HG03039 (cell line): ENCODE data around the gene RIN3.

Experiments
- ATAC-seq: cut with Tn5 transposase; IDR thresholded peaks from one replicate; pipeline ENCODE4 v1.9.1; 2021; ENCODE audit warnings: mild to moderate bottlenecking, moderate library complexity; ENCODE audit not compliant: unreplicated experiment

RIN3 gene

DNA sequence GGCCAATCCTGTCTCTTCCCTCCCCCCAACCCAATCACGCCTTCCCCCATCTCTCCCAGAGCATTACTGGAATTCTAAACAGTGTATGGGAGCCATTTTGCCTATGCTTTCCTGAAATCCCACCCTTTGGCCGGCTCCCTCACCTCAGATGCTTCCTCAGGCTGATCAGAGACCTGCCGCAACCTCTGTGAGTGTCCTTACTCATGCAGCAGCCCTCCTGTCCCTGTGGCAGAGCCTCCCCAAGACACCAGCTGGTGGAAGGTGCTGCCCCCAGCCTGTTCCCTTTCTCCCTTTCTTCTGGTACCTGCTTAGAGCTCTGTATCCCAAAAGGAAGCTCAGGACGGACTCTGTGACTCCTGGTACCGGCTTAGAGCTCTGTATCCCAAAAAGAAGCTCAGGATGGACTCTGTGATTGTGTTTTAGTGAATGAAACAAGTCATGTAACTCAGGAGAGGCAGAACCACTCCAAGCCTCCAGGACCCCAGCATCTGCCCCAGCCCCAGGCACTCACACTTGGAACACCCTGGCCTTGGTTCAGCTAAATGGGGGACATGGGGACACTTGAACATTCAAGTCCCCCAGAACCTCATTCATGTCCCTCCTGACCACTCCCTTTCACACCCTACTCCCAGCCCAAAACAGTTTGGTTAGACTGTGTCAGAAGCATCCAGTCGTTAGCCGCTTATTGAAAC lies 29.3 kb upstream of the RIN3 start:
- ATAC-seq = no peak

DNA sequence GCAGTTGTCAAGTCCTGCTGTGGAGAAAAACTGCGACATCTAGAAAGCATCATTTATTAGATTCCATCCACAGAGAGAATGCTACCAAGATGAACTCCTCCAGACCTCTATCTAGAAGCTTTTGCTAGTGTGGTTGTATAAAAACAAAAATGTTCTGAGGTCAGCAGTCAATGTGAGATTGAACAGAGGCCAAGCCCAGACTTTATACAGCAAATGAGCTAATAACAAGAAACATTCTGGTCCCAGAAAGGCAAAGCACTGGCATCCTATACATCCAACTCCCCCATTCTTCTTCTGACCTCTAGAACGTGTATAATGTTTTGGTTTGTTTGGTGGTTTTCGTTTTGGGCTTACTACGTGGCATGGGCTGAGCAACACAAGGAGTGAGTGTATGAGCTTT lies 26.7 kb upstream of the RIN3 start:
- no peak for ATAC-seq

DNA sequence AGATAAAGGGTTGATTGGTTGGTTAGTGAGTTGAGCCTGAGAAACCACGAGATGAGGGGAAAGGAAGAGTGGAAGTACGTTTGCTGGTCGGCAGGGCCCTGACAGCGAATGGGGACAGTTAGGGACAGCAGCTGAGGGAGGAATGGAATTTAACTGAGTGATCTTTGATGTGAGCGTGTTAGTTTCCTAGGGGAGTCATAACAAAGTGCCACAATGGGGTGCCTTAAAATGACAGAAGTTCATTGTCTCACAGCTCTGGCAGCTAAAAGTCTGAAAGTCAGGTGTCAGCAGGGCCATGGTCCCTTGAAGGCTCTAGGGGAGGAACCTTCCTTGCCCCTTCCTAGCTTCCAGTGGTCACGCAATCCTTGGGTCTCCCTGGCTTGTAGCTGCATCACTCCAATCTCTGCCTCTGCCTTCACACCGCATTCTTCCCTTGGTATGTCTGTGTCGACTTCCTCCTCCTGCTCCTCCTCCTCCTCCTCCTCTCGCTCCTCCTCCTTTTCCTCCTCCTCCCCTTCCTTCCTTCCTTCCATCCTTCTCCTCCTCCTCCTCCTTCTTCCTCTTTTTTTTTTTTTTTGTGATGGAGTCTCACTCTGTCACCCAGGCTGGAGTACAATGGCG lies 26.0 kb upstream of the RIN3 start:
- ATAC-seq = no peak

DNA sequence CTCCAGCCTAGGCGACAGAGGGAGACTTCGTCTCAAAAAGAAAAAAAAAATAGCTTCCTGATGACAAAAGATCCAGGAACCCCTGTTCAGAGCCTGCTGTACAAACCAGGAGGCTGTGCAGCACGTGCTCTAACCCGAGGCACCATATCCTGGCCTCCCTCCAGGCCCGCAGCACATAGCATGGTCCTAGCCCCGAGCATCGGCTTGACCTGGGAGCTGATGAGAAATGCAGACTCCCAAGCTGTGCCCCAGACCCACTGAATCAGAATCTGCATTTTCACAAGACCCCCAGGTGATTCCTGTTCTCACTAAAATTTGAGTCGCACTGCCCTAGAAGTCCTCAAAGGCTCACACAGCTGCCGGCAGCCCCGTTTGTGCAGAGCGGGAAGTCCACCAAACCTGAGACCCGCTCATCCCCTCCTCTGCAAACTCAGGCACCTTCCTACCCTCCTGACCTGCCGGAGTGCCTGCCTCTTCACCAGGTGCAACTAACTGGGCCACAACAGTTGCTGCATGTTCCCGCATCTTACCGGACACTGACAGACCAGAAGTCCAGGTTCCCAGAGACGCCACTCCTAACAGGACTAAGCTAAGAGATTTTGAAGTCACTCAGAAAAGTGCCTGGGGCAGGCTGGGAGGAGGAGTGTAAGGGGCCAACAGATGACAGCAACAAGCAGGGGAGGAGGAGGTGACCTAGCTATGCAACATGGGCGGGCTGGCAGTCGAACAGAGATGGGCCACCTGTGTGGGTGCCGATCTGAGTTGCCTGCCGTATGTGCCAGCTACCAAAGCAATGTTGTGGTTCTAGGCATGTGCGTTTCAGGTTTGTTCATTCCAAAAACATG lies 24.0 kb upstream of the RIN3 start:
- ATAC-seq = no peak

DNA sequence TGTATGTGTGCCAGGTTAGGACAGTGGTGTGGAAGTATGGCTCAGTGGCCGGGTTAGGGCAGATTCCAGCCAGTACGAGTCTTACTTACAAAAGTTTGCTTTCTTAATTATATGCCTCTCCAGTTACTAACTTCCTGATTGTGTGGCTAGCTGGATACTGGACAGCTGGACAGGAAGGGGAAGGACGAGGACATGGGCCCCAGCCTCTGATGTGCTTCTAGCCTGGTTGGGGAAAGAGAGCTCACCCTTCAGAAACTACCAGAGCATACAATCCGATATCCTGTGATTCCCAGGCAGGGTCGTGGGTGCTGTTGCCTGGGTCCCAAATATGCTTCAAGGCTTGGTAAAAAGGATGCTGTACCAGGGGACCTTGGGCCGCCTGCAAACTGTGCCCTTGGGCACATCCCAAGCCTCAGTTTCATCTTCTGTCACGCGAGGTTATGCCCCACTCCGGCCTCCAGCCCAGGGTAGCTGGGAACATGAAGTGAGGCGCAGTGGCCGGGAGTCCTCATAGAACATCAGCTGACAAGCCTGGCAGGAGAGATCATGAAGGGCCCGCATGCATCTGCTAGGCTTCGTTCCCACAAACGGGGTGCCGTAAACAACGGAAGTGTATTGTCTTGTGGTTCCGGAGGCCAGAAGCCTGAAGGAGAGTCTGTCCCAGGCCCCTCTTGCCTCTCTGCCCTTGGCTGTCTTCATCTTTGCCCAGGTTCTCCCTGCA lies 23.2 kb upstream of the RIN3 start:
- no peak for ATAC-seq

DNA sequence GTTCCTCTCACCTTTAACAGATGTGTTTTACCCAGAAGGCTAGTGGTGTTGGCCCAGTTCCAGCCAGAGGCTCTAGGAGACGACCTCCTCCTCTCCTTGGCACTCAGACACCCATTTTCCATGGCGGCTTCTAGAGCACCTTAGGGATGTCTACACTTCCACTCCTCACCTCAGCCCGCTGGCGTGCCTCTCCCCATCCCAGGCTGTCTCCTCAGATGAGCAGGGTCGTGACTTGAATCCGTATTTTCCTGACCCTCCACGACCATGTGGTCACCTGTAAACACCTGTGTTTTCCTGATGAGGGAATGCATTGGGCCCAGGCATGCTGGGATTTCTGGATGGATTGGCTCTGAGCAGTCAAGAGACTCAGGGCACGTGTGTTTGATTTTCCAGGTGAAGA lies 21.8 kb upstream of the RIN3 start:
- ATAC-seq = no peak

DNA sequence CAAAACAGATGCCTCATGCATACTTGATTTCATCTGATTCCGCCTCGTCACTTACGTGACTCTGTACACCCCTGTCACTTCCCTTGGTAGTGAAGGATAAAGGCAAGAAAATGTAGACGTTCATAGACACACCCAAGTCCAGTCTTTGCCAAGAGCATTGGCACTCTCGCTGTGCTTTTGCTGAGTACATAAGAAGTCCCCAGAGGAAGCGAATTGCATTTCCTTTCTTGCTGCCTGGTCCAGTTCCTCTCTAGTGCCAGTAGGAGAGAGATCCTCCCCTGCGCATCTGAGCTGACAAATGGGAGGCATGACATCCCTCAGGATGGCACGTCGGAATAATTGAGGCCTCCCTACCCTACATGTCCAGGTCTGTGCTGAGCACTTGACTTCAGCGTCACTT lies 21.3 kb upstream of the RIN3 start:
- no peak for ATAC-seq

DNA sequence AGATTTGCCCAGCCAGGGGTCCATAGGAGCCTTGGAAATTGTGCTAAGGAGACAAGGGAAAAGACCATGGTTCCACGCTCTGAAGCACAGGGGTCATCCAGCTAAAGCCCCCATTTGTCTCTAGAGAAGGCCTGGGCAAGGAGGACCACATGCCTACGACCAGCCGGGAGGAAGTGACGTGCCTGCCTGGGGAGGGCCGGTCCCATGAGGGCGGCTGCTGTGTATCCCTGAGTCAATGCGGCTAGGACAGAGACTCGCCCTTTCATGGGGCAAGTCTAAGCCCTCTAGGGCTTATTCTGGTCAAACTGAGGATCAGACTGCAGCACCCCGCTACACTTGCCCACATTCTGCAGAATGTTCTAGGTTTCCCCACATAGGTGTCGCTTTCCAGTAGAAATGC lies 20.6 kb upstream of the RIN3 start:
- ATAC-seq = no peak

DNA sequence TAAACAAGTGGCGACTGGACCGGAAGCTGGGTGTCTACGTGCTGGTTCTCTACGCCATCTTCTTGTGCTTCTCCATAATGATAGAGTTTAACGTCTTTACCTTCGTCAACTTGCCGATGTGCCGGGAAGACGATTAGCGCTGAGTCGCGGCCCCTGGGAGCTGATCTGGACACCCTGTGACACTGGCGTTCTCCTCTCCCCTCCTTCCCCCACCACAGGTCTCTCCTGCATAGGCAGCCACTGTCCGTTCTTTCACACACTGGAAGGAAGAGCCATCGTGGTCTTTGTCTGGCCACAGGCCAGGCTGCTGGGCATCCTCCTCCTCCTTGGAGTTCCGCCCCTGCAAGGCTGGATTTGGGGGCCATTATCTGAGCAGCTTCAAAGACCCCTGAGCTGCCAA lies 20.1 kb upstream of the RIN3 start:
- no peak for ATAC-seq

DNA sequence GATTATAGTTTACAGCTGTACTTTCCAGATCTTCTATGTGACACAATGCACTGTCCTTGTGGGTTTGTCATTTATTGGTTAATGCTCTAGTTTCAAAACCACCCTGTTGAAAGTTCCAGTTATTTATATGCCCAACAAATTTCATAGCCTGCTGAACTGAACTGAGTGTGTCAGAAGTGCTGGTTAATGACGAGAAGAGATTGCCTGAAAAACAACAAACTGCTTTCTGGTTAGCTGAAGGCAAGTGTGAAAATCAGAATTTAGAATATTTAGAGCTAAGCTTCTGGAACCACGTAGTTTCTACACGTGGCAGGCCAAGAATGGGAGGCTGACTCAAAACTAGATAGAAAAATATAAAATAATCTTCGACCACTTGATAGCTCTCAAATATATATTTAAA lies 19.1 kb upstream of the RIN3 start:
- ATAC-seq = no peak

DNA sequence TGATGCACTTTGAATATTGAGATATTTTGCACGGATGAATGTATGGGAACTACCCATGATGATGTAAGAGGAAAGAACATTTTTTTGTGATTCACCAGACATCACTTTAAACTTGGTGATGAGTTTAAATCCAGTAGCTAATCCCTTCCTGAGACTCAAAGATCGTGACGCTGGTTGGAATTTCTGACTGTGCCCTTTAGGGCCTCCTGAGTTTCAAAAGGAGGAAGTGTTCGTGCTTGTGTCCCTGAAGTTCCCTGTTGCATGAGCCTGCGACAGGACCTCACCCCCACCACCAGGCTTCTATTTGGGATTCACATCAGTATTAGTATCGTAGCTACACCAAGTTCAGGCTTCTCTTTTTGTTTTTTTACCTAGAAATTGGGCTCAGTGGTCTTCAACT lies 18.6 kb upstream of the RIN3 start:
- no peak for ATAC-seq

DNA sequence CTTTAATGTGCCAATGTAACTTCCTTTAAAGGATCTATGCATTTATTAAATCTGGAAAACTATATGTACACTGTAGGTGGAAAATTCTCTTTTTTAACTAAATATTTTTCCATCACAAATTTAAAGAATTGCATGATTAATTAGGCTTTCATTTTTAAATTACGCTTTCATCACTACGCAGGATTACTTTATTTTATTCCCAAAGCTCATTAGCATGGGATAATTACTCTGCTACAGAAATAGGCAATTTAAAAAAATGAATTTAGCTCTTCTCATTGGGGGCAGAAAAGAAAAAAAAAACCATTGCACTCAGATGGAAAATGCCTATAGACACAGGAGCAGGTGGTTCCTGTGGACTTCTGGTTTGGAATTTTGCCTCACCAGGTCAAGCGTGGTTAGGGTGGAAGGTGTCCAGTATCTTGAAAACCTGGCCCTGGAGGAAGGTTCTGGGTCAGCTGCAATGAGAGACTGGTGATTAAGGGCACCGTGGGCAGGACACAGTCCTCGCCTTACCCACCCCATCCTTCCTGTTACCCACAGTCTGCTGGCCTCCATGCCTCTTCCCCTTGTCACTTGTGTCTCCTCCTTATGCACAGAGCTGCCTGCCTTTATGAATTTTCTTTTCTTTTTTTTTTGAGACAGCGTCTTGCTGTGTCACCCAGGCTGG lies 17.3 kb upstream of the RIN3 start:
- no peak for ATAC-seq

DNA sequence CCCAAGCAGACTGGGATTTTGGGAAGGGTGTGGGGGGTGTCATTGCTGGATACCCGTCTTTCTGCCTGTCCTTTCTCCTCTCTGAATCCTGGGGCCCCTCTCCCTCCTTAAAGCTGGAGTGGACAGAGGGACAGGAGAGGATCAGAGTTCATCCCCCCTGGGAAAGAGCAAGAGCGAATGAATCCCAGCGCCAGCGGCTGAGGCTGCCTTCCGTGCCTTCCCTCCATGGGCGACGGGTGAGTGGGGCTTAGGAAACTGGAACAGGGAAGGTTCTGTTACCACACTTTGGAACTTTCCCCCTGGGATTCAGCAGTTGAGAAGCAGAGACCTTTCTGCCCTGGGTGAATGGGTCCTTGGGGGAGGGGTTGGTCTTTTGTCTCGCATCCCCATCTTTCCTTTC lies 16.2 kb upstream of the RIN3 start:
- no peak for ATAC-seq

DNA sequence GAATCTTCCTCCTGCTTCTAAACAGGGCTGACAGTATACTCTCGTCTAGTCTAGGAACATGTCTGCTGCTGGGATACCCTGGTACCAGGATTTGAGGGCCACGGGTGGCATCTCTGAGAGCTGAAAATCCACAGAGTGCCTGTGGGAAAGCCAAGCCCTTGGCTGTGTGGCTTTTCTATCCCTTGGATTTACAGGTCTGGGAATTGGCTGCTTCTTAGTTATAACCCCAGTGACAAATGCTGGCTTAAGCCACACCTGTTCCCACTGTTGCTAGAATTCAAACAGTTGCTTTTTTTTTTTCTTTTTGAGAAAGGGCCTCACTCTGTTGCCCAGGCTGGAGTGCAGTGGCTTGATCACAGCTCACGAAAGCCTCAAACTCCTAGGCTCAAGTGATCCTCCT lies 14.3 kb upstream of the RIN3 start:
- ATAC-seq = no peak

DNA sequence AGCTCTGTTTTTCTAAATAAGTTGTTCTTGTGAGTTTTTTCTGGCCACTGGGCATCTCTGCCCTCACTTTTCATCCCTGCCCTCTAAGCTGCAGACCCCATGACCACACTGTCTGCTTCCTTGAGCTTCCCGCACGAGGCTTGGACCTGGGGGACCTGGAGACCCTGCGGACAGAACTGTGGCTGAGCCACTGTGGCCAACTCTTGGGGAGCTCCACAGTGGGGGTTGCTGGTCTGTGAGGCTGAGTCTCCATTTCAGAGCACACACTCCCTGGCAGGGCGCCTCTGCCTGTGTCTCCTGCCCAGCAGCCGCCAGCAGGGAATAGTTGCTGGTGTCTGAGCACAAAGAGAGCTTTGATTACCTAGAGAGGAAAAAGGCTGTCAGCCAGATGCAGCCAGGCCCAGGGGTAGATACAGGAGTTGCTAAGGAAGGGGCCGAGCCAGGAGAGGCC lies 13.1 kb upstream of the RIN3 start:
- no peak for ATAC-seq

DNA sequence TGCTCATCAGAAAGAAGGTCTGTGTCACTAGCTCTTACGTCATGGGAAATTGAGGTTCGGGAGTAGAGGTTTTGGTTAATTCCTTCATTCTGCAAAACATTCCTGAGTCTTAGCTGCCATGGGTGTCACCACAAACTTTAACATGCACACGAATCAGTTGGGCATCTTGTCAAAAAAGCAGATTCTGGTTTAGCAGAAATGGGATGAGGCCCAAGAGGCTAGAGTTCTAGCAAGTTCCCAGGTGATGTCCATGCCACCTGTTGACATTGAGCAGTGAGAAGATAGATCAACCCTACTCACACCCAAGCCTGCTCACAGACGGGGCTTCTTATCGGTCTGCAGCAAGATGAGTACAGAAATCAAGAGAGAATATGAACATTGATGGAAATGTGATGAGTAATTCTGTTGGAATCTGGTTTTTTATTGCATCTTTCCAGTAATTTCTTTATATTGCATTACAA lies 11.7 kb upstream of the RIN3 start:
- no peak for ATAC-seq

DNA sequence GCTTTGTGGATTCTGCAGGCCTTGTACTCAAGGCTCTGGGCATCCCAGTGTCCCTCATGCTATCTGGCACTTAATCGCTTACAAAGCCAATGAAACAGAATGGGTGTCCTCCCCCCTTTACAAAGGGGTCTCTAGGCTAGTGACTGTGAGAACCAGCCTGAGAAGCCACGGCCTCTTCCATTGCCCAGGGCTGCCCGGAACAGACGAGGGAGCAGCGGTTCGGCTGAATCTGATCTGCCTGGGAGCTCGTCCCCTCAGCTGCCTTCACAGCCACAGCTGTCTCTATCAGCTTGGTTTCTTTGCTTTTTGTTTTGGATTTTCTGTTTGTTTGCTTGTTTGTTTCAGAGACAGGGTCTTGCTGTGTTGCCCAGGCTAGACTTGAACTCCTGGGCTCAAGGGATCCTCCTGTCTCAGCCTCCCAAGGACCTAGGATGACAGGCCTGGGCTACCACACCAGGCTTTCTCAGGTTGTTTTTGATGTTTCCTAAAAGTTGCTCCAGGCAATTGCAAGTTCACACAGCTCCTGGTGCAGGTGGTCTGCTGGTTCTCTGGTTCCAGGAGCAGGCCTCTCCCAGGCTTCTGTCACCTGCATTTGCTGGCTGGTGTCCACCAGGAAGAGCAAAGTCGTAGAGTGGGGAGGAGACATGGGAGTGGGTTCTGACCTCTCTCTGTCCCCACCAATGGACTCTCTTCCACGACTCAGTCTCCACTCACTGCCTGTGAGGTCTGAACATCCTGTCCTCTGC lies 10.9 kb upstream of the RIN3 start:
- no peak for ATAC-seq

DNA sequence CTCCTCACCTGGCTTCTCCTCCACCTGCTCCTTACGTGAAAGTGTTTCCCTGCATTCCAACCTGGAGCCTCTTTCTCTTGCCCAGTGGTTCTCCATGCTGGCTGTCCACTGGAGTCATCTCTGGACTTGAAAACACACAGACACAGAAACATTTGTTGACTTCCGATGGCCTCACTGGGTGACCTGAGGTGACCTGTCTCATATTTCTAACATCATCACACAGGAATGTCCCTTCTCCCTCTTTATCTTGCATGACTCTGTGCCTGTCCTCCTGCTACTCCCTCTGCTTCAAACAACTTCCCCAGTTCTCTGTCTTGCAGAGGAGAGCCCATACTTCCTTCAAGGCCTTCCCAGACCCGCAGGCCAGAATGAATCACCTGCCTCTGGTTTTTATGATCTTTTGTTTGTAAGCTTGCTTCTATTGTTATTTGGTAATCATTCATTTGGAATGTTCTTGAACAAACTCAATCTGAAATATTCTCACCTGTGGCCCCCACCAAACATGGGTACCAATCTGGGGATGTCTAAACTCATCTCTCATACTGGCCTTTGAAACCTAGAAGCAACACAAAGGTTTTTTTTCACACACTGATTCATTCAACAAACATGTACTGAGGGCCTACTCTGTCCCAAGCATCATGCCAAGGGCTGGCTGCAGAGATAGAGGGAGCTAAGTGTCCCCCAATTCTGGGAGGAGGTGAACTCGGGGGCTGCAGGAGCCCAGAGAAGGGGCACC lies 9.7 kb upstream of the RIN3 start:
- no peak for ATAC-seq

DNA sequence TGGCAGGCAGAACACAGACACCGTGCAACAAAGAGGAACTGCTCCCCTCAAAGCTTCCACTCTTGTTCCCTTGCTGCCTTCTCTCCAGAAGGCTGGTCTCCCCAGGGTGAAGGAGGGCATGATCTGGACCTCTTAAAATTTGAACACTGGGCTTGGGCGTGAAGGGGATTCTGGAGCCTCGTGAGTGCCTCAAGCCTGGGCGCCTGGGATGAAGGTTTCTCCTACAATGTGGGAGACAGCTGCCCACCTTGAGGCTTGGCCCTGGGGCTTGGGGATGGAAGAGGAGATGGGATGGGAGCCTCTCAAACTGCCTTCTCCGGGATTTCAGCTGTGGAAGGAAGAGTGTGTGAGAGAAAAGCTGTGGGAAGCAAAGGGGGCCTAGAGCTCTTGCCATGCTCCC lies 7.8 kb upstream of the RIN3 start:
- no peak for ATAC-seq
